Retina (tissue), 1 donor: ENCODE results near the gene HM13.
A peak's percentile ranks its signal among the peaks of the same experiment; 100 is the strongest.
"Not testable (repeated sequence)": the region's sequence is repeated elsewhere in the genome, so short reads cannot be mapped to it uniquely, and the experiment has no call there.

ENCODE experiments used
- DNase-seq: peaks from one replicate; pipeline ENCODE4 v3.0.0-alpha.2; 2016

HM13 gene

DNA sequence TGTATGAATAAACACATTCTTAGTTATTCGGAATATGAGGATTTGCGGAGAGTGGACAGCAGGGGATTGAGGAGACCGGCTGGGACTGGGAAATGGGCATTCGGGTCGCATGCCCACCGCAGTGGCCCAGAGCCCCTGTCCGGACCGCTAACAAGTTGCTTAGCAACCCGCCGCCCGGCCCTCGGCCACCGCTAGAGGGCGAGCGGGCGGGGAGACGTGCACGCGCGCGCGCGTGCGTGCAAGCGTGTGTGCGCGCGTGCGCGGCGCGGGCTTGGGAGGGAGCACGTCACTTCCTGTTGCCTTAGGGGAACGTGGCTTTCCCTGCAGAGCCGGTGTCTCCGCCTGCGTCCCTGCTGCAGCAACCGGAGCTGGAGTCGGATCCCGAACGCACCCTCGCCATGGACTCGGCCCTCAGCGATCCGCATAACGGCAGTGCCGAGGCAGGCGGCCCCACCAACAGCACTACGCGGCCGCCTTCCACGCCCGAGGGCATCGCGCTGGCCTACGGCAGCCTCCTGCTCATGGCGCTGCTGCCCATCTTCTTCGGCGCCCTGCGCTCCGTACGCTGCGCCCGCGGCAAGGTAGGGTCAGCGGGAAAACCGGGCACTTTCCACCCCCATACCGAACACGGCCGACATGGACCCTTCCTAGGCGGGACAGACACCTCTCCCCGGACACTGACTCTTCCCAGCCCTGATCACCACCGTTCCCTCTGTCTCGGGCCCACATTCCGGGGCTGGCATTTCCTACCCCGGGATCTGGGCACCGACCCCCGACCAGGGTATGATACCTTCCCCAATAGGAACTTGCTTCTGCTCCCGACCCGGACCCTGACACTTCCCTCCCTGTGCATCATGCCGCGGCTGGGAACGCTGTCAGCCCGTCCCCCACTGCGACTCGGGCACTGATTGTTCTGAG is at the start of gene HM13:
Gene HM13, plus strand, starts transcription at position 289 of the 918 bp plus-strand sequence. Its CDS starts 110 bp downstream, at position 399.
- DNase-seq = peak; percentile 99

GRCh38 chr20:31470946-31471345 is 43.3 kb upstream of the HM13 start:
- DNase-seq = not testable (repeated sequence)

GRCh38 chr20:31472395-31473330 is 41.6 kb upstream of the HM13 start:
- no peak for DNase-seq

DNA sequence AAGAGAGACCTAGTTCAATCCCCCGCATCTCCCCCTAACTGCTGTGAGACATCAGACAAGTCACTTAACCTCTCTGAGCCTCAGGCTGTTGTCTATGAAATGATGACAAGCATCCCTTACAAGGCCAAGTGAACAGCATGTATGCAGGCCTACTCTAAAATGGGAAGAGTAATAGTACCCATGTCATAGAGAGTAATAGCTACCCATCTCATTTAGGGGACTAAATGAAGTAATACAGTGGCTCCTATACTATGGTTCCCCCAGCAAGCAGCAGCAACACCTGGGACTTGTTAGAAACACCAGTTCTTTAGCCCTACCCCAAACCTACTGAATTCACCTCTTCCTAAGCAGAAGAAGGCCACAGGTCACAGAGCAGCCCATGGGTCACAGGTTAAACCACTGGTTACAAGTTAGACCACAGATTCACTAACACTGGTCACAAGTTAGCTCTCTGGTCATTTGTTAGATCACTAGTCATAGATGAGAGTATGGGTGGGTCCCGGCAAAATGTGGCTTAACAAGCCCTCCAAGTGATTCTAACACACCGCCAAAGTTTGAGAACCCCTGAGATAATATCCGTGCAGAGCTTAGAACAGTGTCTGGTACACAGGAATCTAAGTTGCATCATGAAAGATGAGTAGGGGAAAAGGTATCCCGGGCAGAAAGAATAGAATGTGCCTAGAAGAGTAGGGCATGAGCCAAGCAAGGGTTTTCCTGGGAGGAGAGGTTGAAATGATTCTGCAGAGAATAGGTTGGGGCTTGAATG is 40.7 kb upstream of the HM13 start:
- no peak for DNase-seq

DNA sequence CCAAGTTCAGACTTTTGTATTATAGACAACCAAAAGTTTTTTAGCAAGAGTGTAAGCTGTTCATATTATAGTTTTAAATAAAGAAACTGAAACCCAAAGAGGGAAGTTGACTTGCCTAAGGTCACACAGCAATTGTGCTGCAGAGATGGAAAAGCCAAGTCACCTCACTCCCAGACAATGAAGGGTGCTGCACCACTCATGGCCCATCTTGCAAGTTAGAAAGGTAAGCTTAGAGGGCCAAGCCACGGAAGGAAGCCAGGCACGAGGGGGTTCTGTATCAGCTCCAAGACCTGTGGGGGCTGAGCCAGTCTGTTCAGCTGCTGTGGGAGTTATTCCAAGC is 40.2 kb upstream of the HM13 start:
- no peak for DNase-seq

DNA sequence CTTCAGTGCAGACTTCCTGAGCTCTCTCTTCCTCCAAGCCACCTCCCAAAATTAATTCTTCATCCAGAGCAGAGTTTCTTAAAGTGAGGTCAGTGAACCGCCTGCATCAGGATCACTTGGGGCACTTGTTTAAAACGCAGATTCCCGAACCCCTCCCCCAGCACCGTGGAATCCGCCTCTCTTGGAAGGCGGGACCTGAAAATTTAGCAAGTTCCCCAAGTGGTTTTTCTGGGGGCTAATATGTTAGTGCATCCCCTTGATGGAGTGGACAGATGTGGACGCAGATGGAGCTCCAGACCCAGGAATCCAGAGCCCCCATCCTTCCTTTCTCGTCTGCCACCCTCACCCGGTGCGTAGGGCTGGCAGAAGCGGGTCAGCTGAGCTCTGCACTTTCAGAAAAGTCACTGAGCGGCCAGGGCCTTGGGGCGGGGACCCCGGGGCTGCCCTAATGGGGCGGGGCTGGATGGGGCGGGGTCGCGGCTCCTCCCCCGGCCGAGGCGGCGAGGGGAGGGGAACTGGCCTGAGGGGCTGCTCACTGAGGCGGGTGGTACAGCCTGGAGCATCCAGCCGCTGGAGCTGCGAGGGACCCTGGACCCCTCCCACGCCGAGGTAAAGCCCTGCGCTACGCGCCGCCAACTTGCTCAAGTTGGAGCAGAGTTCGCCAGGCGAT is 39.3 kb upstream of the HM13 start, which contains the start of the genes DEFB124 and REM1:
Gene DEFB124, minus strand, starts transcription at position 370 of the 670 bp plus-strand sequence. CDS start 2,114 bp downstream, outside the sequence.
Gene REM1, plus strand, starts transcription at position 531 of the 670 bp plus-strand sequence. CDS start 1,158 bp downstream, outside the sequence.
- DNase-seq = no peak

GRCh38 chr20:31475472-31476293 is 38.6 kb upstream of the HM13 start:
- DNase-seq = peak; percentile 21

- DNase-seq = no peak
Observed at GRCh38 chr20:31476294-31476585, 38.0 kb upstream of the HM13 start.

DNA sequence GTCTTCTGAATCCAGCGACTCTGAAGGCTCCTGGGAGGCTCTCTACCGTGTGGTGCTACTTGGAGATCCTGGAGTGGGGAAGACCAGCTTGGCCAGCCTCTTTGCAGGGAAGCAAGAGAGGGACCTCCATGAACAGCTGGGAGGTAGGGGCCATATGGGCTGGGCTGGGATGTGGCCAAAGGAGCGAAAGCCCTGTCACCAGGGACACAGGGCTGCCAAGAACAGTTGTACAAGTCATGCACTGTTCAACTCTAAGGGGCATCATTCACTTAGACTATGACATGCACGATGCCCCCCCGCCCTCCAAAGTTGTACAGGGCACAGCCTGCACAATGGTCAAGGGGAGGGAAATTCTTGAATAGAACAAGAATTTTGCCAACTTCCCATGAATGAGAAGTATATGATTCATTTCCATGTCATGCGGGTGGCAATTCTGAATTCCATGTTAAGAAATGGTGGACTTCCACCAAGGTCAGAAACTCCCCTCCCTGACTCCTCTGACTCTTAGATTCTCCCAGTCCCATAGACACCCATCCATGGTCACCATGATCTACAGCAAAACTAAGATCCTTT is 37.5 kb upstream of the HM13 start:
- no peak for DNase-seq

DNA sequence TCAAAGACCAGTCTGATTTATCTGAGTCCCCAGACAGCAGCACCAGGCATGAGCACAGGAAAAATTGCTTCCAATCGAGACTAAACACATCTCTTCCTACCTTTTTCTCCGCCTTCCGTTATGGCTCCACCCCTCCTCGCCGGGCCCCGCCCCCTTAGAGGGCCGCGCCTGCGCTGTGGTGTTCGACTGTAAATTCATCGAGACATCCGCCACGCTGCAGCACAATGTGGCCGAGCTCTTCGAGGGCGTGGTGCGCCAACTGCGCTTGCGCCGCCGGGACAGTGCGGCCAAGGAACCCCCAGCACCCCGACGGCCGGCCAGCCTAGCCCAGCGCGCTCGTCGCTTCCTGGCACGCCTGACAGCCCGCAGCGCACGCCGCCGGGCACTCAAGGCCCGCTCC is 30.2 kb upstream of the HM13 start:
- DNase-seq = peak; percentile 25

GRCh38 chr20:31485450-31486339 is 28.5 kb upstream of the HM13 start:
- DNase-seq = no peak

GRCh38 chr20:31488115-31488514 is 26.1 kb upstream of the HM13 start:
- no peak for DNase-seq

GRCh38 chr20:31489152-31489551 is 25.1 kb upstream of the HM13 start:
- no peak for DNase-seq

GRCh38 chr20:31490752-31491151 is 23.5 kb upstream of the HM13 start:
- DNase-seq = no peak

- no peak for DNase-seq
Observed at GRCh38 chr20:31494131-31494530, 20.1 kb upstream of the HM13 start.

- no peak for DNase-seq
Observed at GRCh38 chr20:31496761-31497295, 17.4 kb upstream of the HM13 start.

DNA sequence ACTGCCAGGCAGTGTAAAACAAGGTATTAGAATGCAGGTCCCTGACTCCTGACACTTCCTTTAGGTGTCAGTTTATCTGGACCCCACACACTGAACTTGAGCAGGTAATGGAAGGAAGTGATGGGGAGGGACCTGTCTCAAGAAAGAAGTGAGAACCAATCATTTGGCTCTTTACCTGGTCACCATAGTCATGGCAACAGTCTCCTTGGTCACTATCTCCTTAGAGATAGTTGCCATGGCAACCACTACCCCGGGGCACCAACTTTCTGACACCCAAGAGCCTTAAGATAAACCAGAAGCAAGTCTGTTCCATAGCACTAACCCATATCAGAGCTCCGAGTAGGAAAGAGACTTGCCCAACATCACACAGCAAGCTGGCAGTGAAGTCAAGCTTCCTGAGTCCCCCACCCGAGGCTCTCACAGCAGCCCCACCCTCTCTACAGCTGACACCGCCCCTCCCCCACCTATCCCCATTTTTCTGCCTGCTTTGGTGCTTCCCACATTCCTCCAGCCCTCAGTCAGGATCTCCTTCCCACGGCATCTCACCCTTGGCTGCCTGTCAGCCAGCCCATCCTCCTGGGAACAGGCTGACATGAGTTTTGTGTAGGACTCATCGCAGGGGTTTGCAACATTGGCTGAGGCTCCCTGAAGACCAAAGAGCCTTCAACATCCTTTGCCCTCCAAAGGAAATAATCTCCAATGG is 16.3 kb upstream of the HM13 start:
- no peak for DNase-seq

- DNase-seq = no peak
Observed at GRCh38 chr20:31500527-31500926, 13.7 kb upstream of the HM13 start.
